GM21526 (cell line): Measurements from ENCODE around the gene LRTM1.

Experiments used
- ATAC-seq: cut with Tn5 transposase; IDR thresholded peaks from one replicate; pipeline ENCODE4 v1.9.1; 2021; ENCODE audit warnings: moderate library complexity; ENCODE audit not compliant: unreplicated experiment, low FRiP score

LRTM1 gene

GRCh38 chr3:54941690-54942362, 14.0 kb upstream of the LRTM1 start:
- ATAC-seq: no peak

GRCh38 chr3:54940971-54941370, 13.1 kb upstream of the LRTM1 start:
- ATAC-seq: no peak

GRCh38 chr3:54939557-54940300, 11.9 kb upstream of the LRTM1 start:
- ATAC-seq: no peak

GRCh38 chr3:54936561-54936960, 8.7 kb upstream of the LRTM1 start:
- ATAC-seq: no peak

- ATAC-seq: no peak
Measured at GRCh38 chr3:54935869-54936268, 8.0 kb upstream of the LRTM1 start.

- no peak for ATAC-seq
Measured at GRCh38 chr3:54932606-54933005, 4.7 kb upstream of the LRTM1 start.

- no peak for ATAC-seq
Measured at GRCh38 chr3:54931182-54931581, 3.3 kb upstream of the LRTM1 start.

- no peak for ATAC-seq
Measured at GRCh38 chr3:54918516-54918915, 9.3 kb downstream of the LRTM1 start.

GRCh38 chr3:54917862-54918261, 10.0 kb downstream of the LRTM1 start:
- no peak for ATAC-seq

GRCh38 chr3:54917174-54917573, 10.7 kb downstream of the LRTM1 start:
- no peak for ATAC-seq

GRCh38 chr3:54916732-54917131, 11.1 kb downstream of the LRTM1 start:
- no peak for ATAC-seq

- ATAC-seq: no peak
Measured at GRCh38 chr3:54915976-54916375, 11.9 kb downstream of the LRTM1 start.

- ATAC-seq: no peak
Measured at GRCh38 chr3:54915181-54915580, 12.7 kb downstream of the LRTM1 start.

- no peak for ATAC-seq
Measured at GRCh38 chr3:54914180-54914579, 13.7 kb downstream of the LRTM1 start.

- no peak for ATAC-seq
Measured at GRCh38 chr3:54909191-54909590, 18.7 kb downstream of the LRTM1 start.

GRCh38 chr3:54906763-54907162, 21.1 kb downstream of the LRTM1 start:
- no peak for ATAC-seq

GRCh38 chr3:54905920-54906319, 21.9 kb downstream of the LRTM1 start:
- ATAC-seq: no peak

- ATAC-seq: no peak
Measured at GRCh38 chr3:54905261-54905888, 22.5 kb downstream of the LRTM1 start.

- ATAC-seq: no peak
Measured at GRCh38 chr3:54901906-54902685, 25.8 kb downstream of the LRTM1 start.

- ATAC-seq: no peak
Measured at GRCh38 chr3:54900838-54901591, 26.8 kb downstream of the LRTM1 start.
